ENCODE results near the gene IFIT1B.

IFIT1B gene

DNA sequence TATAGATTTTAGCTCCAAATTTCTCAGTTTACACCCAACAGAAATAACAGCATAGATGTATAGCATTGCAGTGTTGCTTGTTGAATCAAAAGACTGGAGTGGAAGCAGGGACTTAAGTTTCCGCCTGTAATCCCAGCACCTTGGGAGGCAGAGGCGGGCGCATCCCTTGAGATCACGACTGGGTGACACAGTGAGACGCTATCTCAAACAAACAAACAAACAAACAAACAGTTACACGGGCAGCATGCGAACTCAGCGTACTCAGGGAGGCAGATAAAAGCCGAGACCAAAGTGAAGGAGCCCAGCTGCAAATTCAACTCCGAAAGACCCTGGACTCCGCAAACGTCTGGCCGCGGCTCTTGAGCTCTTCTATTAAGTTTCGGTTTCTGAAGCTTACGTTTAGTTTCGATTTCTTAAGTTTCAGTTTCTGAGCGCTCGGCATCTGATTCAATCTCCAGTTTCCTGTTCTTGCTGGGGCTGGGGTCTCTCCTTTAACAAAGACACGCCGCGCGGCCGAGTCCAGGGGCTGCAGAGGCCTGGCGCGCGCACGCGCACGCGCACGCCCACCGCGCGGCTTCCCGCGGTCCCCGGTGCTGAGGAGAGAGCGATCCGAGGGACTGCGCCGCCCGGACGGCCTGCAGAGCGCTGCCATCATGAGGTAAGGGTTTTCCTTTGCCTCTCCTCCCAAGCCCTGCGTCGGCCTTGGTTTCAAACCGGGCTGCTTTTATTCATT lies 36.5 kb downstream of the IFIT1B start, which contains the start of gene IFIT5:
Gene IFIT5, plus strand, starts transcription at position 423 of the 733 bp plus-strand sequence. Its CDS starts 231 bp downstream, at position 654.
- DNase-seq (ENCODE audit: low read depth in 2 of 2), result peak; percentile 41 to 42

GRCh38 chr10:89414879-89415821 lies 37.3 kb downstream of the IFIT1B start:
- no peak for DNase-seq (ENCODE audit: low read depth in 2 of 2)

- no peak for DNase-seq (ENCODE audit: low read depth in 2 of 2)
These were observed 38.6 kb downstream of the IFIT1B start for GRCh38 chr10:89416465-89416864.

GRCh38 chr10:89419548-89419947 lies 41.7 kb downstream of the IFIT1B start:
- DNase-seq (ENCODE audit: low read depth in 2 of 2), result no peak

DNA sequence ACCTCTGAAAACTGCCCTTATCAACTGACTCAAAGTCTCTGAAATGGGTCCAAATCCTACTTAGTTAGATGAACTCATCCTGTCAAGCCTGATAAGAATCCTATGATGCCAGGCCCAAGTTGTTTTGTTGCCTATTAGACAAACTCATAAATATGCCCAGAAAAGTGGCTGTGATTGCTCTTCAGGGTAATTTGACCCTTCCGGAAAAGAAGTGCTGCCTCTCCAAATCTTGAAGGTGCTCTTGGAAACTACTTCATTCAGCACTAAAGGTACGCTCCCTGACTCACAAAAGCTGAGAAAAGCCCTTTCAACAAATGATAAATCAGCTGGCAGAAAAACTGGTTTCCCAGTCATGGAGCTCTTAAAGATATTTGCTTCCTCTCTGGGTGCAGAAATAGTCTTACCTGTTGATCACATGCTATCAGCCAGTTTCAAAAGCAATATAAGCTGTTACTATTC lies 43.2 kb downstream of the IFIT1B start:
- DNase-seq (ENCODE audit: low read depth in 2 of 2), result no peak

- no peak for DNase-seq (ENCODE audit: low read depth in 2 of 2)
These were observed 47.1 kb downstream of the IFIT1B start for GRCh38 chr10:89425000-89425399.

GRCh38 chr10:89426230-89426868 lies 48.5 kb downstream of the IFIT1B start:
- DNase-seq (ENCODE audit: low read depth in 2 of 2), result peak; percentile 38 to 48

DNA sequence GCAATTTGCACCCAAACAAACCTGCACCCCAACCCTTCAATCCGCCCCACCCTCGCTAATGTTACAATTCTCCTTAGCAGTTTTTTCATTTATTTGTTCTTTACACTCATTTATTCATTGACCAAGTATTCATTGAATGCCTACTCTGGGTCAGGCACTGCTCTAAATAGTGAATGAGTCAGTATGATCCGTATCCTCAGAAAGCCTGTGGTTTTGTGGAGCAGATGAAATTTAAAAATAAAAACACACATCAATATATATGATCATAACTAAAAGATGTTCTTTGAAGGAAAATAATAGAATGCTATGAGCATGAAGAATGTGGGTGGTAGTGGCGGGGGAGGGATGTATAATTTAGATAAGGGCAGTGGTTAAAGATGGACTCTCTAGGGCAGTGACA lies 49.8 kb downstream of the IFIT1B start:
- peak; percentile 64 to 67 for DNase-seq (ENCODE audit: low read depth in 2 of 2)

GRCh38 chr10:89428877-89429276 lies 51.0 kb downstream of the IFIT1B start:
- DNase-seq (ENCODE audit: low read depth in 2 of 2), result no peak

- DNase-seq (ENCODE audit: low read depth in 2 of 2), result peak; percentile 43 to 46
These were observed 54.1 kb downstream of the IFIT1B start for GRCh38 chr10:89431977-89432376.
